ENCODE results near the gene RHBDD3. TPM values are rescaled to one million over a fixed set of nuclear protein-coding genes. Genes with fewer than 3 reads are reported as not detected.

Gene RHBDD3
- total RNA-seq, 2 experiments from 2014 or later: 30.0 to 34.7 TPM

GRCh38 chr22:29310863-29311339, 43.1 kb upstream of the RHBDD3 start:
- ChIA-PET CTCF (interaction anchor here (0.6 kb wide), 1 partner anchor 23 kb away, joined by 3 read pairs; no protein-coding TSS in a partner anchor), POLR2A (no interaction called here)
- peaks cover 6% of the 10 kb centered on the region for H3K36me3 Mint-ChIP-seq (ENCODE audit: low read depth)
- no peaks in the 10 kb centered on the region for H3K9me3 Mint-ChIP-seq (ENCODE audit: insufficient read depth)
- peak; percentile 71 for DNase-seq
- ATAC-seq: peak; percentile 35
- peaks cover 63% of the 10 kb centered on the region for H3K4me1 Mint-ChIP-seq (ENCODE audit: low read depth)
- no peak overlapping the region for H3K4me3 Mint-ChIP-seq
- no peak overlapping the region for H3K27ac Mint-ChIP-seq
- peaks cover 32% of the 10 kb centered on the region for H3K27me3 Mint-ChIP-seq (ENCODE audit: low read depth)

GRCh38 chr22:29310065-29310862, 42.5 kb upstream of the RHBDD3 start:
- Mint-ChIP-seq H3K9me3 (ENCODE audit: insufficient read depth) (no peaks in the 10 kb centered on the region), H3K4me3 (no peak overlapping the region), H3K36me3 (ENCODE audit: low read depth) (peaks cover 6% of the 10 kb centered on the region), H3K27ac (no peak overlapping the region), H3K4me1 (ENCODE audit: low read depth) (peaks cover 64% of the 10 kb centered on the region), H3K27me3 (ENCODE audit: low read depth) (peaks cover 34% of the 10 kb centered on the region)
- CTCF ChIA-PET: no interaction called here
- no peak for DNase-seq
- ATAC-seq: no peak
- POLR2A ChIA-PET: no interaction called here

GRCh38 chr22:29309332-29310064, 41.7 kb upstream of the RHBDD3 start:
- H3K36me3 Mint-ChIP-seq (ENCODE audit: low read depth): peaks cover 6% of the 10 kb centered on the region
- H3K4me3 Mint-ChIP-seq: peak overlapping the region; percentile 63
- ATAC-seq (no peak), DNase-seq (no peak)
- POLR2A ChIA-PET: no interaction called here
- CTCF ChIA-PET: no interaction called here
- no peaks in the 10 kb centered on the region for H3K9me3 Mint-ChIP-seq (ENCODE audit: insufficient read depth)
- peak overlapping the region; percentile 86 for H3K27ac Mint-ChIP-seq
- peaks cover 34% of the 10 kb centered on the region for H3K27me3 Mint-ChIP-seq (ENCODE audit: low read depth)
- peaks cover 64% of the 10 kb centered on the region for H3K4me1 Mint-ChIP-seq (ENCODE audit: low read depth)

- Mint-ChIP-seq H3K27ac (peak overlapping the region; percentile 86), H3K9me3 (ENCODE audit: insufficient read depth) (no peaks in the 10 kb centered on the region), H3K36me3 (ENCODE audit: low read depth) (peaks cover 6% of the 10 kb centered on the region), H3K27me3 (ENCODE audit: low read depth) (peaks cover 30% of the 10 kb centered on the region), H3K4me3 (peak overlapping the region; percentile 63), H3K4me1 (ENCODE audit: low read depth) (peaks cover 58% of the 10 kb centered on the region)
- peak; percentile 80 for DNase-seq
- peak; percentile 38 for ATAC-seq
- ChIA-PET CTCF (no interaction called here), POLR2A (no interaction called here)
Observed at GRCh38 chr22:29308791-29309262, 41.0 kb upstream of the RHBDD3 start.

- Mint-ChIP-seq H3K27me3 (ENCODE audit: low read depth) (peaks cover 24% of the 10 kb centered on the region), H3K36me3 (ENCODE audit: low read depth) (peaks cover 5% of the 10 kb centered on the region), H3K4me3 (peak overlapping the region; percentile 63), H3K4me1 (ENCODE audit: low read depth) (peaks cover 52% of the 10 kb centered on the region), H3K9me3 (ENCODE audit: insufficient read depth) (no peaks in the 10 kb centered on the region), H3K27ac (peak overlapping the region; percentile 86)
- ATAC-seq (no peak), DNase-seq (no peak)
- ChIA-PET CTCF (no interaction called here), POLR2A (no interaction called here)
Observed at GRCh38 chr22:29308148-29308790, 40.5 kb upstream of the RHBDD3 start.

- Mint-ChIP-seq H3K36me3 (ENCODE audit: low read depth) (peaks cover 3% of the 10 kb centered on the region), H3K4me3 (peak overlapping the region; percentile 75), H3K4me1 (ENCODE audit: low read depth) (peaks cover 46% of the 10 kb centered on the region), H3K27ac (peak overlapping the region; percentile 48), H3K9me3 (ENCODE audit: insufficient read depth) (no peaks in the 10 kb centered on the region), H3K27me3 (ENCODE audit: low read depth) (peaks cover 18% of the 10 kb centered on the region)
- POLR2A ChIA-PET: no interaction called here
- CTCF ChIA-PET: no interaction called here
- DNase-seq (no peak), ATAC-seq (no peak)
Observed at GRCh38 chr22:29307596-29308147, 39.9 kb upstream of the RHBDD3 start.

- Mint-ChIP-seq H3K4me3 (peak overlapping the region; percentile 75), H3K9me3 (ENCODE audit: insufficient read depth) (no peaks in the 10 kb centered on the region), H3K27me3 (ENCODE audit: low read depth) (peaks cover 15% of the 10 kb centered on the region), H3K4me1 (ENCODE audit: low read depth) (peaks cover 45% of the 10 kb centered on the region), H3K27ac (peak overlapping the region; percentile 48), H3K36me3 (ENCODE audit: low read depth) (no peaks in the 10 kb centered on the region)
- CTCF ChIA-PET: interaction anchor here (0.6 to 0.7 kb wide), 2 partner anchors 10 to 37 kb away, joined by 3 read pairs; no protein-coding TSS in a partner anchor
- DNase-seq (peak; percentile 53), ATAC-seq (peak; percentile 39)
- POLR2A ChIA-PET: interaction anchor here (0.7 to 1.6 kb wide), 2 partner anchors 37 to 39 kb away, joined by 3 read pairs; partner anchors contain the start of gene EWSR1
Observed at GRCh38 chr22:29306835-29307595, 39.2 kb upstream of the RHBDD3 start.

GRCh38 chr22:29306175-29306834, 38.5 kb upstream of the RHBDD3 start, which contains the start of gene GAS2L1:
GAS2L1 (plus strand) TSS chr22:29306650; CDS start chr22:29308106, 1,456 bp downstream.
- CTCF ChIA-PET: interaction anchor here (0.6 to 1.0 kb wide), 4 partner anchors 11 to 80 kb away, joined by 3 read pairs; no protein-coding TSS in a partner anchor
- ATAC-seq: peak; percentile 48
- DNase-seq: peak; percentile 74
- H3K4me3 Mint-ChIP-seq: peak within 1 kb of the TSS; percentile 75
- H3K9me3 Mint-ChIP-seq (ENCODE audit: insufficient read depth): no peaks in the 10 kb centered on the region
- peak within 1 kb of the TSS; percentile 65 for H3K27ac Mint-ChIP-seq
- peaks cover 1% of the 10 kb centered on the region for H3K36me3 Mint-ChIP-seq (ENCODE audit: low read depth)
- H3K27me3 Mint-ChIP-seq (ENCODE audit: low read depth): peaks cover 15% of the 10 kb centered on the region
- POLR2A ChIA-PET: interaction anchor here (0.7 to 1.6 kb wide), 2 partner anchors 37 to 38 kb away, joined by 3 read pairs; partner anchors contain the start of gene EWSR1
- H3K4me1 Mint-ChIP-seq (ENCODE audit: low read depth): peaks cover 43% of the 10 kb centered on the region

GRCh38 chr22:29305836-29306174, 38.0 kb upstream of the RHBDD3 start:
- CTCF ChIA-PET: interaction anchor here (0.8 to 1.0 kb wide), 2 partner anchors 17 to 81 kb away, joined by 3 read pairs; no protein-coding TSS in a partner anchor
- POLR2A ChIA-PET: interaction anchor here (1.6 kb wide), 1 partner anchor 36 kb away, joined by 3 read pairs; no protein-coding TSS in a partner anchor
- Mint-ChIP-seq H3K4me3 (peak overlapping the region; percentile 72), H3K27ac (peak overlapping the region; percentile 65), H3K27me3 (ENCODE audit: low read depth) (peaks cover 15% of the 10 kb centered on the region), H3K36me3 (ENCODE audit: low read depth) (peaks cover 6% of the 10 kb centered on the region), H3K9me3 (ENCODE audit: insufficient read depth) (no peaks in the 10 kb centered on the region), H3K4me1 (ENCODE audit: low read depth) (peaks cover 38% of the 10 kb centered on the region)
- no peak for ATAC-seq
- DNase-seq: no peak

- ATAC-seq (peak; percentile 1), DNase-seq (no peak)
- Mint-ChIP-seq H3K4me3 (no peak overlapping the region), H3K4me1 (ENCODE audit: low read depth) (peaks cover 16% of the 10 kb centered on the region), H3K36me3 (ENCODE audit: low read depth) (peaks cover 31% of the 10 kb centered on the region), H3K9me3 (ENCODE audit: insufficient read depth) (no peaks in the 10 kb centered on the region), H3K27me3 (ENCODE audit: low read depth) (peaks cover 15% of the 10 kb centered on the region), H3K27ac (no peak overlapping the region)
- ChIA-PET CTCF (interaction anchor here (0.8 kb wide), 1 partner anchor 26 kb away, joined by 3 read pairs; no protein-coding TSS in a partner anchor), POLR2A (interaction anchor here (0.6 kb wide), 1 partner anchor 40 kb away, joined by 3 read pairs; no protein-coding TSS in a partner anchor)
Observed at GRCh38 chr22:29302681-29303465, 35.1 kb upstream of the RHBDD3 start.
